SH-SY5Y (cell line): Measurements from ENCODE around the gene RPGR.

ENCODE experiments used
- GATA2 ChIP-seq: IDR thresholded peaks from 2 replicates; pipeline ENCODE4 v1.6.1; 2011; ENCODE audit warnings: mild to moderate bottlenecking, low read depth, low read length
- GATA3 ChIP-seq: IDR thresholded peaks from 2 replicates; pipeline ENCODE4 v1.6.1; 2011; ENCODE audit warnings: low read depth, mild to moderate bottlenecking, low read length, moderate library complexity

- TF ChIP-seq GATA3: no peak
- no peak for TF ChIP-seq GATA2
These were observed 106.6 kb downstream of the RPGR start, which contains the start of gene SRPX for GRCh38 chrX:38220415-38221390.
